Omental fat pad (tissue), 4 donors: ENCODE measurements around the gene IL4I1. TPM values are rescaled to one million over a fixed set of nuclear protein-coding genes. Genes with fewer than 3 reads are reported as not detected.

Source experiments
- ATAC-seq: fragments of 150-250 bp; one replicate; pipeline ENCODE4 v1.9.1; 2016; ENCODE audit warnings: mild to moderate bottlenecking, moderate library complexity; ENCODE audit not compliant: low FRiP score
- DNase-seq: peaks from one replicate; pipeline ENCODE4 v3.0.0-alpha.2; 2019; ENCODE audit warnings: low spot score
- total RNA-seq, 4 donors: library from RNA; depleted of rRNA; stranded (reverse); fragments of >200 nt; gene quantifications; one replicate each; pipeline ENCODE4 v1.1.0, GENCODE V29; 2016
- TF ChIP-seq, protein P1 (sequence below), 3 donors: fragments of 450-650 bp; IDR thresholded peaks; one replicate each; pipeline ENCODE4 v1.5.1; 2016 to 2017; ENCODE audit warnings: antibody characterized with exemption in 3 of 3, mild to moderate bottlenecking in 3 of 3, moderate library complexity in 2 of 3

IL4I1 gene
- total RNA-seq, 4 donors from 2014 or later: 0.56 to 5.5 (median 1.5) TPM; not detected in 1

- TF ChIP-seq, protein P1, sequence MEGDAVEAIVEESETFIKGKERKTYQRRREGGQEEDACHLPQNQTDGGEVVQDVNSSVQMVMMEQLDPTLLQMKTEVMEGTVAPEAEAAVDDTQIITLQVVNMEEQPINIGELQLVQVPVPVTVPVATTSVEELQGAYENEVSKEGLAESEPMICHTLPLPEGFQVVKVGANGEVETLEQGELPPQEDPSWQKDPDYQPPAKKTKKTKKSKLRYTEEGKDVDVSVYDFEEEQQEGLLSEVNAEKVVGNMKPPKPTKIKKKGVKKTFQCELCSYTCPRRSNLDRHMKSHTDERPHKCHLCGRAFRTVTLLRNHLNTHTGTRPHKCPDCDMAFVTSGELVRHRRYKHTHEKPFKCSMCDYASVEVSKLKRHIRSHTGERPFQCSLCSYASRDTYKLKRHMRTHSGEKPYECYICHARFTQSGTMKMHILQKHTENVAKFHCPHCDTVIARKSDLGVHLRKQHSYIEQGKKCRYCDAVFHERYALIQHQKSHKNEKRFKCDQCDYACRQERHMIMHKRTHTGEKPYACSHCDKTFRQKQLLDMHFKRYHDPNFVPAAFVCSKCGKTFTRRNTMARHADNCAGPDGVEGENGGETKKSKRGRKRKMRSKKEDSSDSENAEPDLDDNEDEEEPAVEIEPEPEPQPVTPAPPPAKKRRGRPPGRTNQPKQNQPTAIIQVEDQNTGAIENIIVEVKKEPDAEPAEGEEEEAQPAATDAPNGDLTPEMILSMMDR (IDR thresholded peaks at IDR 0.05): no peak
- no peak for ATAC-seq
- DNase-seq: no peak
These were observed 39.4 kb downstream of the IL4I1 start for GRCh38 chr19:49857061-49857837.

DNA sequence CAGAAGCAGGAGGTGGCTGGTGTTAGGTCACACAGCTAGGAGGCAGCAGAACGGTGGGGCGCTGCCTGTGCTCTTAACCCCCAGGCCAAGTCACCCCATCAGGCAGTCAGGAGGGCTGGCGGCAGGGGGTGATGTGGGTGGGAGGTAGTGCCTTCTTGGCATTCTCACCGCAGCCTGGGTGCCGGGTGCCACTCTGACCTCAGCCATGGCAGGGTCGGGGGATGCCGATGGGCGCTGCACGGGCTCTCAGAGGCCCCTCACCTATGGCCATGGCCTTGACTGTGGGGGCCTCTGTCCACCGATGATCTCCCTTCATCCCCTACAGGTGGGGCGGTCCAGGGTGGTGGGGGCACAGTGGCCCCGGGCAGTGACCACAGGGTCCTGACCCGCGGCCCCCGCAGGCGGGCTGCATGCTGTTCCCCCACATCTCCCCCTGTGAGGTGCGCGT lies 40.1 kb downstream of the IL4I1 start:
- no peak for DNase-seq
- no peak for ATAC-seq
- TF ChIP-seq, protein P1 (IDR thresholded peaks at IDR 0.05): no peak

GRCh38 chr19:49855676-49856573 lies 40.8 kb downstream of the IL4I1 start:
- DNase-seq: no peak
- TF ChIP-seq, protein P1 (IDR thresholded peaks at IDR 0.05): no peak
- ATAC-seq: no peak

DNA sequence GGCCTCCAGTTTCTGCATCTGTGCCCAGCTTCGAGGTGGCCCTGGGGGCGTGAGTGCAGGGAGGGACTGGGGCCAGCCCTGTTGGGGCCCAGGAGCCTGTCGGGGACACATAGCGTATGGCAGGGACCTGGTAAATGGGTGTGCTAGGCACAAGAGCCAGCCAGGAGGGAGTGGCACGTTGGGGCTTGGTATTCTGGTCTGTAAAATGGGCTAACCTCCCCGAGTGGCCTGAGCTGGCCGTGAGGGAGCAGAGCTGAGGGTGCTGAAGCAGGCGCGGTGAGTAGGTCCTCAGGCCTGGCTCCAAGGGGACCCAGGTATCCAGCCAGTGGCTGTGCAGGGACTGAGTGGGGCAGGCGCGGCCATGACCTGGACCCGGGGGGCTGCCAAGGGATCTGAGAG lies 41.4 kb downstream of the IL4I1 start:
- TF ChIP-seq, protein P1 (IDR thresholded peaks at IDR 0.05): no peak
- DNase-seq: no peak
- no peak for ATAC-seq

DNA sequence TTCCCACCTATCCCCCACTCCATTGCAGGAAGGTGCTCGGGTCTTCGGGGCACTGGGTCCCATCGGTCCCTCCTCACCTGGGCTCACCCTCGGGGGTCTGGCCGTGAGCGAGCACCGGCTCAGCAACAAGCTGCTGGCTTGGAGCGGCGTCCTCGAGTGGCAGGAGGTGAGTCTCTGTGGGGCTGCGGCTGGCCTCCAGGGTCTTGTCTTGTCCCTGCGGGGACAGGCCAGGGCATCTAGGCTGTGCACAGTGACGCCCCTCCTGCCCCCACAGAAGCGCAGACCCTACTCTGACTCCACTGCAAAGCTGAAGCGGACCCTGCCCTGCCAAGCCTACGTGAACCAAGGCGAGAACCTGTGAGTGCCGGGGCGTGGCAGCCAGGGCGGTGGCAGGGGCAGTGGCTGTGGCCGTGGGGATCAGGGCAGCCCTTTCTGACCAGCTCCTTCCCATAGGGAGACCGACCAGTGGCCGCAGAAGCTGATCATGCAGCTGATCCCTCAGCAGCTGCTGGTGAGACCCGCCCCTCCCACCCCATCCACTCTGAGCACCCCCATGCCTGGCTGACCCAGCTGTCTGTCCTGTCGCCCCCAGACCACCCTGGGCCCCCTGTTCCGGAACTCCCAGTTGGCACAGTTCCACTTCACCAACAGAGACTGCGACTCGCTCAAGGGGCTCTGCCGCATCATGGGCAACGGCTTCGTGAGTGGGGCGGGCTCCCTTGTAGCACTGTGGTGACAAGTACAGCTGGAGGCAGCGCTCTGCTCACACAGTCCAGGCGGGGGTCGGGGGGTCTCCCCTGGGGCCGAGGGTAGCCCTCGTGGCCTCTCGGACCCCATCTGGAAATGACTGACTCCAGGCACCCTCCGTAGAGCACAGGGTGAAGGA lies 42.1 kb downstream of the IL4I1 start:
- TF ChIP-seq, protein P1 (IDR thresholded peaks at IDR 0.05): no peak
- DNase-seq: no peak

GRCh38 chr19:49853852-49854377 lies 42.8 kb downstream of the IL4I1 start:
- DNase-seq: no peak
- TF ChIP-seq, protein P1 (IDR thresholded peaks at IDR 0.05): no peak
- no peak for ATAC-seq

More for the DNA sequence above, 42.1 kb downstream of the IL4I1 start:
- ATAC-seq: no peak
